ENCODE measurements around the gene KRT24. TPM values are rescaled to one million over a fixed set of nuclear protein-coding genes. Genes with fewer than 3 reads are reported as not detected.

Gene KRT24
- polyA plus RNA-seq, 1 donor from 2014 or later = 0.83 TPM

DNA sequence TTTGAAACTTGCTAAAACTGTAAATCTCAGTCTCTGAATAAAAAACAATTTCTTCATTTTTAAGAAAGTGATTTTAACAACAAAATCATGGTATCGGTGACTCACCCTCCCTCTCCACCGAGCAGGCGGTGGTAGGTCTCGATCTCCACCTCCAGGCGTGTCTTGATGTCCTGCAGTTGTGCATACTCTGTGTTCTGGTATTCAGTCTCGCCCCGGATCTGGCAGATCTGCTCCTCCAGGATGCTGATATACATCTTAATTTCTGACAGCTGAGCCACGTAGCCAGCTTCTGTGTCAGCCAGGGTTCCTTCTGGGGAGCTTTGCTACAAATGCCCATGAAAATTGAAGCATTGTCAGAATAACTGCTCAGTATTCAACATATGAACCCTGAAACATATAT, 15.4 kb upstream of the KRT24 start:
- Histone ChIP-seq H3K9me2 (ENCODE audit: insufficient read depth, low read length) (no peaks in the 10 kb centered on the region), H3K36me3 (ENCODE audit: insufficient read depth, low read length) (no peaks in the 10 kb centered on the region), H3K9ac (ENCODE audit: low read length) (no peak overlapping the region), H3K79me2 (replicated peaks; ENCODE audit: insufficient read depth, low read length) (no peaks in the 10 kb centered on the region), H4K20me1 (ENCODE audit: insufficient read depth) (no peaks in the 10 kb centered on the region), H3K27me3 (ENCODE audit: insufficient read depth, low read depth, low read length) (no peaks in the 10 kb centered on the region), H3F3A (ENCODE audit: insufficient read depth, low read length, poor library complexity, severe bottlenecking) (no peaks in the 10 kb centered on the region), H2AFZ (ENCODE audit: low read depth, low read length) (no peak overlapping the region), H3K4me3 (ENCODE audit: low read length) (no peak overlapping the region), H3K27ac (ENCODE audit: low read length) (no peak overlapping the region), H3K9me3 (ENCODE audit: low read length) (no peaks in the 10 kb centered on the region), H3K4me2 (ENCODE audit: low read length) (no peak overlapping the region)
- TF ChIP-seq MXI1 (conservative IDR thresholded peaks at IDR 0.05; ENCODE audit: poor library complexity, severe bottlenecking) (no peak), TAF1 (IDR thresholded peaks at IDR 0.05; ENCODE audit: low read depth) (no peak), EZH2 (IDR thresholded peaks at IDR 0.05; ENCODE audit: borderline replicate concordance, insufficient read depth, low read length, poor library complexity, severe bottlenecking) (no peak), EP300 (conservative IDR thresholded peaks at IDR 0.05; ENCODE audit: poor library complexity, severe bottlenecking) (no peak), RAD21 (conservative IDR thresholded peaks at IDR 0.05) (no peak), SMC3 (conservative IDR thresholded peaks at IDR 0.05; ENCODE audit: poor library complexity) (no peak), POLR2AphosphoS5 (IDR thresholded peaks at IDR 0.05) (no peak)
- TF ChIP-seq, protein P1, sequence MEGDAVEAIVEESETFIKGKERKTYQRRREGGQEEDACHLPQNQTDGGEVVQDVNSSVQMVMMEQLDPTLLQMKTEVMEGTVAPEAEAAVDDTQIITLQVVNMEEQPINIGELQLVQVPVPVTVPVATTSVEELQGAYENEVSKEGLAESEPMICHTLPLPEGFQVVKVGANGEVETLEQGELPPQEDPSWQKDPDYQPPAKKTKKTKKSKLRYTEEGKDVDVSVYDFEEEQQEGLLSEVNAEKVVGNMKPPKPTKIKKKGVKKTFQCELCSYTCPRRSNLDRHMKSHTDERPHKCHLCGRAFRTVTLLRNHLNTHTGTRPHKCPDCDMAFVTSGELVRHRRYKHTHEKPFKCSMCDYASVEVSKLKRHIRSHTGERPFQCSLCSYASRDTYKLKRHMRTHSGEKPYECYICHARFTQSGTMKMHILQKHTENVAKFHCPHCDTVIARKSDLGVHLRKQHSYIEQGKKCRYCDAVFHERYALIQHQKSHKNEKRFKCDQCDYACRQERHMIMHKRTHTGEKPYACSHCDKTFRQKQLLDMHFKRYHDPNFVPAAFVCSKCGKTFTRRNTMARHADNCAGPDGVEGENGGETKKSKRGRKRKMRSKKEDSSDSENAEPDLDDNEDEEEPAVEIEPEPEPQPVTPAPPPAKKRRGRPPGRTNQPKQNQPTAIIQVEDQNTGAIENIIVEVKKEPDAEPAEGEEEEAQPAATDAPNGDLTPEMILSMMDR (IDR thresholded peaks at IDR 0.05; ENCODE audit: poor library complexity, severe bottlenecking) = no peak
- TF ChIP-seq, protein P2, sequence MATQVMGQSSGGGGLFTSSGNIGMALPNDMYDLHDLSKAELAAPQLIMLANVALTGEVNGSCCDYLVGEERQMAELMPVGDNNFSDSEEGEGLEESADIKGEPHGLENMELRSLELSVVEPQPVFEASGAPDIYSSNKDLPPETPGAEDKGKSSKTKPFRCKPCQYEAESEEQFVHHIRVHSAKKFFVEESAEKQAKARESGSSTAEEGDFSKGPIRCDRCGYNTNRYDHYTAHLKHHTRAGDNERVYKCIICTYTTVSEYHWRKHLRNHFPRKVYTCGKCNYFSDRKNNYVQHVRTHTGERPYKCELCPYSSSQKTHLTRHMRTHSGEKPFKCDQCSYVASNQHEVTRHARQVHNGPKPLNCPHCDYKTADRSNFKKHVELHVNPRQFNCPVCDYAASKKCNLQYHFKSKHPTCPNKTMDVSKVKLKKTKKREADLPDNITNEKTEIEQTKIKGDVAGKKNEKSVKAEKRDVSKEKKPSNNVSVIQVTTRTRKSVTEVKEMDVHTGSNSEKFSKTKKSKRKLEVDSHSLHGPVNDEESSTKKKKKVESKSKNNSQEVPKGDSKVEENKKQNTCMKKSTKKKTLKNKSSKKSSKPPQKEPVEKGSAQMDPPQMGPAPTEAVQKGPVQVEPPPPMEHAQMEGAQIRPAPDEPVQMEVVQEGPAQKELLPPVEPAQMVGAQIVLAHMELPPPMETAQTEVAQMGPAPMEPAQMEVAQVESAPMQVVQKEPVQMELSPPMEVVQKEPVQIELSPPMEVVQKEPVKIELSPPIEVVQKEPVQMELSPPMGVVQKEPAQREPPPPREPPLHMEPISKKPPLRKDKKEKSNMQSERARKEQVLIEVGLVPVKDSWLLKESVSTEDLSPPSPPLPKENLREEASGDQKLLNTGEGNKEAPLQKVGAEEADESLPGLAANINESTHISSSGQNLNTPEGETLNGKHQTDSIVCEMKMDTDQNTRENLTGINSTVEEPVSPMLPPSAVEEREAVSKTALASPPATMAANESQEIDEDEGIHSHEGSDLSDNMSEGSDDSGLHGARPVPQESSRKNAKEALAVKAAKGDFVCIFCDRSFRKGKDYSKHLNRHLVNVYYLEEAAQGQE (IDR thresholded peaks at IDR 0.05; ENCODE audit: borderline replicate concordance) = no peak

DNA sequence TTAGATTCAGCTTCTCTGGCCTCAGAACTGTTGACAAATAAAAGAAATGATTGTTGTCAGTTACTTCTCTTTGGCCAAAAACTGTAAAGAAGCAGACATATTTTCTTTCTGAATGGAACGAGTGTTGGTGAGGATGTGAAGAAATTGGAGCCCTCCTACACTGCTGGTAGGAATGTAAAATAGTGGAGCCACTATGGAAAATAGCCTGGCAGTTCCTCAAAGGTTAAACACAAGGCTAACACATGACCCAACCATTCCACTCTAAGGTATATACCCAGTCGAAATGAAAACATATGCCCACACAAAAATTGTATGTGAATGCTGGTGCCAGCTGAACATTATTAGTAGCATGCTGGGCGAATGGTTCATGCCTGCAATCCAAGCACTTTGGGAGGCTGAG, 14.2 kb upstream of the KRT24 start:
- Histone ChIP-seq H3K79me2 (replicated peaks; ENCODE audit: insufficient read depth, low read length) (no peaks in the 10 kb centered on the region), H3K27ac (ENCODE audit: low read length) (no peak overlapping the region), H3K4me3 (ENCODE audit: low read length) (no peak overlapping the region), H3K4me2 (ENCODE audit: low read length) (no peak overlapping the region), H3K27me3 (ENCODE audit: insufficient read depth, low read depth, low read length) (no peaks in the 10 kb centered on the region), H3K9me2 (ENCODE audit: insufficient read depth, low read length) (no peaks in the 10 kb centered on the region), H3K9me3 (ENCODE audit: low read length) (no peaks in the 10 kb centered on the region), H3K9ac (ENCODE audit: low read length) (no peak overlapping the region), H2AFZ (ENCODE audit: low read depth, low read length) (no peak overlapping the region), H4K20me1 (ENCODE audit: insufficient read depth) (no peaks in the 10 kb centered on the region), H3F3A (ENCODE audit: insufficient read depth, low read length, poor library complexity, severe bottlenecking) (no peaks in the 10 kb centered on the region), H3K36me3 (ENCODE audit: insufficient read depth, low read length) (no peaks in the 10 kb centered on the region)
- TF ChIP-seq, protein P2 (IDR thresholded peaks at IDR 0.05; ENCODE audit: borderline replicate concordance) = no peak
- TF ChIP-seq RAD21 (conservative IDR thresholded peaks at IDR 0.05) (no peak), SMC3 (conservative IDR thresholded peaks at IDR 0.05; ENCODE audit: poor library complexity) (no peak), EZH2 (IDR thresholded peaks at IDR 0.05; ENCODE audit: borderline replicate concordance, insufficient read depth, low read length, poor library complexity, severe bottlenecking) (no peak), TAF1 (IDR thresholded peaks at IDR 0.05; ENCODE audit: low read depth) (no peak)
